Measurements from ENCODE around the gene HSBP1L1. TPM values are rescaled to one million over a fixed set of nuclear protein-coding genes. Genes with fewer than 3 reads are reported as not detected.

The HSBP1L1 gene
- total RNA-seq: 11.8 and 15.9 TPM in 2 replicates

DNA sequence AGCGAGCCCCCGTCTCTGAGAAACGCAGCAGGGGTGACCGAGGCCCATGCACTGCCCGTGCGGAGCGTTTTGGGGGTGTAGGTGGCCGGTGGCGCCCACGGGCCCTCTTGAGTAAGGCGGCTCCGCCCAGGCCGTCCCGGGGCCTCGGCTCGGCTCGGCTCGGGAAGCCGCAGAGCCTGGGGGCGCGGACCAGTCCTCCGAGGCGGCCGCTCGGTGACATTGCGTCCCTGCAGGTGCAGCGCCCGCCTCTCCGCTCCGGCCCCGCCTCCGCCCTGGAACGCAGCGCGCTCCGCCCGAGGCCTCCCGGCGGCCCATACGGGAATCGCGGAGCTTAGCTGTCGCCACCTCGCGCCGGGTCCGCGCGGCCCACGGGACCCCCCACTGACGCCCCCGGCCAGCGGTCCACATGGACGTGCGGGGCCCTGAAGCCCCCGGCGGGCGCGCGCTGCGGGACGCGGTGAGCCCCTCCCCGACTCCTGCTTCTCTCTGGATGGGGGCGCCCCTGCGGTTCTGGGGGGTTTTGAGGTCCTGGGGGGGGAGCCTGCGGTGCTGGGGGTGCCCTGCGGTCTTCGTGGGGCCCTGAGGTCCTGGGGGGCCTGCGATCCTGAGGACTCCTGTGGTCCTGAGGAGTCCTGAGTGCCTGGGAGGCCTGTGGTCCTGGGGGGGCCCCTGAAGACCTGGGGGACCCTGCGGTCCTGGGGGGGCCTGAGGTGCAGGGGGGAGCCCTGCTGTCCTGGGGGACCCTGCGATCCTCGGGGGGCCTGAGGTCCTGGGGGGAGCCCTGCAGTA lies at the start of gene HSBP1L1:
TSS of gene HSBP1L1 (plus strand) at position 314 of the 789 bp plus-strand sequence. CDS start at position 407, 93 bp downstream.

DNA sequence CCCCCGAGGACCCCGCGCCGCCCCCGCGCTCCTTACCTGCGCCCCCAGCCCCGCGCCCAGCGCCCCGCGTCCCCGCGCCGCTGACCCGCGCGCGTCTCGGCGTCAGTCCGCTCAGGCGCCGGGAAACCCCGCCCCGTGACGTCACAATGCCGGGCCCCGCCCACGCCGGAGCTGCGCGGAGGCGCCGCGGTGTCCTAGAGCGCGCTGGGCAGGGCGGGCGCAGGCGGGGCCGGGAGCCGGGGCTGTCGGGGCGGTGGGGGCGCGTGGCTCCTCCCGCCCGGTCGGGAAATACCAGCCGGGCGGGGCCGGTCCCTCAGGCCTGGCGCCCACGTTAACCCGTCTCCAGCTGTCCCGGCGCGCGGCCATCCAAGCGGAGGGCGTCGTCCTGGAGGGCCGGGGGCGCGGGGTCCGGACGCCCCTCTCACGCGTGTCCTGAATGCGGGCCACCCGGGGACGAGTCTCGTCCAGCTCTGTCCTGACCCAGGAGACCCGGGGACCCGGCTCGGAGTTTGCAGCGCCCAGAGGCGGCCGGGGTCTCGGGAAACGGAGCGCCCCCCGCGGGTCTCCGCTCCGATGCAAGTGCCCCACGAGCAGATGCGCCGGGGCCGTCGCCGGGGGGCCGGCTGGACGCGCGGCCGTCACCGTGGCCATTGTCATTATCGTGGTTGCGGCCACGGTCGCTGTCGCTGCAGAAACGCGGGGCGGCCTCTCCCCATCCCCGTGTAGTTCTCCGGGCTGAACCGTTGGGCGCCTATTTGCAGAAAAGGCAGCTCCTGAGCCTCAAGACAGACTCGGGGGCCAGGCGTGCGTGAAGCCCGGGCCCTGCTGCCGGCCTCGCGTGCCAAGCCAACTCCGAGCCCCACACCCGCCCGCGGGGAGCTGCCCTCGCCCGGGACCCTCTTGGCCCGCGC lies 12.6 kb upstream of the HSBP1L1 start, which contains the start of gene SLC66A2:
TSS of gene SLC66A2 (minus strand) at position 109 of the 911 bp plus-strand sequence. CDS start 727 bp downstream, outside the sequence.

DNA sequence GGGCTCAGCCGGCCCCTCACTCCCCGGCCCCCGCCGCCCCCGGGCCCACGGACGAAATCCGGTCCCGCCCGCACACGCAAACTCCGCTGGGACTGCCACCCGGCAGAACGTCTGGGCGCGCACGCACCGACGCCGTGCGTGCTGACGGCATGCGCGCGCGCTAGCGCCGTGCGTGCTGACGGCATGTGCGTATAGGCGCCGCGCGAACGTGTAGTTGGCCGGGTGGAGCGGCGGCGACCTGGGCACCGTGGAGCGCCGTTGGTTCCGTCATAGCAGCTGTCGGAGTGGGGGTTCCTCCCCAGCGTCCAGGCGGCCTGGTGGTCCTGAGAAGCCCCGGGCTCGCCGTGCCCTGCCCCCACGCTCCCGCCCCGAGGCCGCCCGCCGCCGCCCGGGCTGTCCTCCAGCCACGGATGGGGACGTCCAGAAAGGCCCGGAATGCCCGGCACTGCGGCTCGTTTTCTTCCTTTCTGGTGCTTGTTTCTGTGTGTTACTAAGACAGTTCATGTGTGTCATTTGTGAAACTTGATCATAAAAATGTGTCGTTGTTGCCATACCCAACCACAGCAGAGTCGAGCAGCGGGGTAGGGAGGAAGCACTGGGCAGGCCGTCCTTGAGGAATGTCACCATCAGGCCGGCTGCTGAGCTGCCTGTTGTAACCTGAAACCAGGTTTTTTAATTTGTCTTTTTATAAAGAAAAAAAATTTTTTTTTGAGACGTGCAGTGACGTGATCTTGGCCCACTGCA lies 24.2 kb downstream of the HSBP1L1 start, which contains the start of gene TXNL4A:
TSS of gene TXNL4A (minus strand) at position 113 of the 744 bp plus-strand sequence. CDS start 171 bp downstream, outside the sequence.

Other genes starting within 250 kb of the HSBP1L1 start
- 1.9 and 3.9 TPM in 2 replicates for gene KCNG2, start 166.7 kb upstream of the HSBP1L1 start, total RNA-seq
- gene SLC66A2, start 13.0 kb upstream of the HSBP1L1 start, total RNA-seq: 26.6 and 29.6 TPM in 2 replicates
- 48.3 and 50.1 TPM in 2 replicates for gene TXNL4A, start 23.9 kb downstream of the HSBP1L1 start, total RNA-seq
- gene RBFA, start 69.8 kb downstream of the HSBP1L1 start, total RNA-seq: 37.6 and 44.4 TPM in 2 replicates
- 11.6 and 12.6 TPM in 2 replicates for gene ADNP2, start 144.6 kb downstream of the HSBP1L1 start, total RNA-seq